GM21515 (cell line): ENCODE measurements around the gene ZNF594.
"Not testable (repeated sequence)": the region's sequence is repeated elsewhere in the genome, so short reads cannot be mapped to it uniquely, and the experiment has no call there.

Experiments used
- ATAC-seq: cut with Tn5 transposase; IDR thresholded peaks from one replicate; pipeline ENCODE4 v1.9.1; 2021; ENCODE audit not compliant: unreplicated experiment

ZNF594 gene

GRCh38 chr17:5137511-5138197, 54.0 kb downstream of the ZNF594 start:
- ATAC-seq, result not testable (repeated sequence)

- ATAC-seq, result not testable (repeated sequence)
Measured at GRCh38 chr17:5136580-5137412, 54.9 kb downstream of the ZNF594 start.

GRCh38 chr17:5135726-5136579, 55.7 kb downstream of the ZNF594 start:
- ATAC-seq, result no peak

- not testable (repeated sequence) for ATAC-seq
Measured at GRCh38 chr17:5135131-5135712, 56.4 kb downstream of the ZNF594 start.

- ATAC-seq, result not testable (repeated sequence)
Measured at GRCh38 chr17:5134571-5134970, 57.1 kb downstream of the ZNF594 start.

GRCh38 chr17:5133961-5134360, 57.7 kb downstream of the ZNF594 start:
- ATAC-seq, result not testable (repeated sequence)

GRCh38 chr17:5133311-5133710, 58.4 kb downstream of the ZNF594 start:
- ATAC-seq, result no peak

GRCh38 chr17:5132503-5133225, 59.0 kb downstream of the ZNF594 start:
- ATAC-seq, result not testable (repeated sequence)

- ATAC-seq, result not testable (repeated sequence)
Measured at GRCh38 chr17:5131799-5132502, 59.7 kb downstream of the ZNF594 start.

- ATAC-seq, result no peak
Measured at GRCh38 chr17:5131146-5131715, 60.4 kb downstream of the ZNF594 start.

- not testable (repeated sequence) for ATAC-seq
Measured at GRCh38 chr17:5130687-5131086, 61.0 kb downstream of the ZNF594 start.

GRCh38 chr17:5130261-5130660, 61.4 kb downstream of the ZNF594 start:
- ATAC-seq, result not testable (repeated sequence)

GRCh38 chr17:5129770-5130169, 61.9 kb downstream of the ZNF594 start:
- not testable (repeated sequence) for ATAC-seq
